Liver (tissue), 3 donors: ENCODE results near the gene SERPINB13.

Experiments used
- CTCF ChIP-seq: fragments of 150-350 bp; IDR thresholded peaks from 2 replicates; pipeline ENCODE4 v1.5.1; 2017; ENCODE audit warnings: improper control_type of control experiment, low read depth, low read length; ENCODE audit not compliant: missing input control
- JUND ChIP-seq, 2 donors: IDR thresholded peaks; 2 replicates each; pipeline ENCODE4 v1.6.1; 2016; ENCODE audit warnings: antibody characterized with exemption in 2 of 2
- MAX ChIP-seq: IDR thresholded peaks from 2 replicates; pipeline ENCODE4 v1.6.1; 2016; ENCODE audit warnings: antibody characterized with exemption
- REST ChIP-seq: IDR thresholded peaks from 2 replicates; pipeline ENCODE4 v1.6.1; 2016; ENCODE audit warnings: antibody characterized with exemption, mild to moderate bottlenecking
- YY1 ChIP-seq: IDR thresholded peaks from 2 replicates; pipeline ENCODE4 v1.6.1; 2016; ENCODE audit warnings: antibody characterized with exemption, mild to moderate bottlenecking
- donor health status: healthy.
- donor health status: healthy.

- TF ChIP-seq CTCF (no peak), MAX (no peak), REST (no peak), JUND (IDR thresholded peaks at IDR 0.05) (no peak), YY1 (no peak)
Measured at GRCh38 chr18:63586966-63587365, at the start of gene SERPINB13.
